T-helper 17 cell (primary cell): ENCODE measurements around the gene CFAP65. TPM values are rescaled to one million over a fixed set of nuclear protein-coding genes. Genes with fewer than 3 reads are reported as not detected.

Experiments
- ATAC-seq: fragments of 150-1000 bp; cut with Tn5 transposase; 2 replicates; pipeline ENCODE4 v1.10.0; 2021; ENCODE audit warnings: mild to moderate bottlenecking, moderate library complexity
- DNase-seq, 3 donors: peaks; one replicate each; pipeline versions ENCODE4 v3.0.0 to v3.0.0-alpha.2; 2020 to 2021
- H3K9me3 ChIP-seq: one replicate; pipeline ENCODE4 v1.7.0; 2013; ENCODE audit warnings: low read length, mild to moderate bottlenecking; ENCODE audit not compliant: control insufficient read depth, poor library complexity, severe bottlenecking
- H3K27ac Mint-ChIP-seq: one replicate; pipeline ENCODE4 v1.8.0; 2022; ENCODE audit warnings: mild to moderate bottlenecking, moderate library complexity, mixed read lengths
- H3K27me3 Mint-ChIP-seq: one replicate; pipeline ENCODE4 v1.8.0; 2022; ENCODE audit warnings: mixed read lengths
- H3K36me3 Mint-ChIP-seq: one replicate; pipeline ENCODE4 v1.8.0; 2022; ENCODE audit warnings: low read depth, mixed read lengths
- H3K4me1 Mint-ChIP-seq: one replicate; pipeline ENCODE4 v1.8.0; 2022; ENCODE audit warnings: mild to moderate bottlenecking, mixed read lengths
- H3K4me3 Mint-ChIP-seq: one replicate; pipeline ENCODE4 v1.8.0; 2022; ENCODE audit warnings: mild to moderate bottlenecking, moderate library complexity, mixed read lengths
- total RNA-seq, 4 donors: library from RNA in 2 of 4; stranded (reverse) in 2 of 4; gene quantifications; one replicate each; pipeline ENCODE4 v1.2.3 and lab custom pipeline; 2022 to 2026

Gene CFAP65
- total RNA-seq, 2 donors from 2014 or later = not detected

GRCh38 chr2:219076253-219076652 is 34.9 kb upstream of the CFAP65 start:
- Mint-ChIP-seq H3K4me3 (no peak overlapping the region), H3K36me3 (peaks cover 3% of the 10 kb centered on the region), H3K4me1 (peaks cover 2% of the 10 kb centered on the region), H3K27me3 (no peaks in the 10 kb centered on the region), H3K27ac (no peak overlapping the region)
- H3K9me3 ChIP-seq = no peaks in the 10 kb centered on the region
- ATAC-seq (no peak), DNase-seq (no peak)

GRCh38 chr2:219073413-219074129 is 32.3 kb upstream of the CFAP65 start:
- H3K9me3 ChIP-seq = no peaks in the 10 kb centered on the region
- peaks cover 2% of the 10 kb centered on the region for H3K4me1 Mint-ChIP-seq
- no peak overlapping the region for H3K27ac Mint-ChIP-seq
- no peak overlapping the region for H3K4me3 Mint-ChIP-seq
- H3K27me3 Mint-ChIP-seq = no peaks in the 10 kb centered on the region
- no peak for ATAC-seq
- peaks cover 3% of the 10 kb centered on the region for H3K36me3 Mint-ChIP-seq
- no peak for DNase-seq

GRCh38 chr2:219072741-219073250 is 31.5 kb upstream of the CFAP65 start:
- Mint-ChIP-seq H3K4me1 (peaks cover 2% of the 10 kb centered on the region), H3K27me3 (no peaks in the 10 kb centered on the region), H3K36me3 (peaks cover 3% of the 10 kb centered on the region), H3K27ac (peak overlapping the region; percentile 67), H3K4me3 (no peak overlapping the region)
- no peaks in the 10 kb centered on the region for H3K9me3 ChIP-seq
- DNase-seq (no peak), ATAC-seq (no peak)

GRCh38 chr2:219071131-219071816 is 30.0 kb upstream of the CFAP65 start:
- H3K36me3 Mint-ChIP-seq = no peaks in the 10 kb centered on the region
- H3K4me3 Mint-ChIP-seq = no peak overlapping the region
- H3K4me1 Mint-ChIP-seq = peaks cover 2% of the 10 kb centered on the region
- ATAC-seq = no peak
- no peaks in the 10 kb centered on the region for H3K27me3 Mint-ChIP-seq
- no peak overlapping the region for H3K27ac Mint-ChIP-seq
- no peak for DNase-seq
- H3K9me3 ChIP-seq = no peaks in the 10 kb centered on the region

GRCh38 chr2:219065484-219065883 is 24.2 kb upstream of the CFAP65 start:
- peaks cover 35% of the 10 kb centered on the region for H3K27me3 Mint-ChIP-seq
- H3K9me3 ChIP-seq = no peaks in the 10 kb centered on the region
- no peak for ATAC-seq
- DNase-seq = no peak
- H3K36me3 Mint-ChIP-seq = no peaks in the 10 kb centered on the region
- H3K27ac Mint-ChIP-seq = no peak overlapping the region
- no peak overlapping the region for H3K4me3 Mint-ChIP-seq
- H3K4me1 Mint-ChIP-seq = peaks cover 3% of the 10 kb centered on the region

GRCh38 chr2:219062081-219062480 is 20.8 kb upstream of the CFAP65 start:
- H3K36me3 Mint-ChIP-seq = peaks cover 4% of the 10 kb centered on the region
- ATAC-seq (no peak), DNase-seq (no peak)
- H3K9me3 ChIP-seq = no peaks in the 10 kb centered on the region
- peaks cover 64% of the 10 kb centered on the region for H3K27me3 Mint-ChIP-seq
- H3K27ac Mint-ChIP-seq = no peak overlapping the region
- no peak overlapping the region for H3K4me3 Mint-ChIP-seq
- peaks cover 9% of the 10 kb centered on the region for H3K4me1 Mint-ChIP-seq

GRCh38 chr2:219060821-219061791 is 19.8 kb upstream of the CFAP65 start, which contains the start of gene IHH:
TSS of gene IHH (minus strand) at chr2:219060921. CDS start at chr2:219060467, 454 bp downstream.
- no peak for ATAC-seq
- no peak for DNase-seq
- no peaks in the 10 kb centered on the region for H3K9me3 ChIP-seq
- H3K4me3 Mint-ChIP-seq = peak within 1 kb of the TSS; percentile 84
- H3K36me3 Mint-ChIP-seq = peaks cover 8% of the 10 kb centered on the region
- peaks cover 73% of the 10 kb centered on the region for H3K27me3 Mint-ChIP-seq
- H3K4me1 Mint-ChIP-seq = peaks cover 9% of the 10 kb centered on the region
- no peak within 1 kb of the TSS for H3K27ac Mint-ChIP-seq

GRCh38 chr2:219059725-219060682 is 18.7 kb upstream of the CFAP65 start:
- no peak for ATAC-seq
- H3K9me3 ChIP-seq = no peaks in the 10 kb centered on the region
- peaks cover 9% of the 10 kb centered on the region for H3K36me3 Mint-ChIP-seq
- no peak for DNase-seq
- H3K27me3 Mint-ChIP-seq = peaks cover 80% of the 10 kb centered on the region
- peaks cover 9% of the 10 kb centered on the region for H3K4me1 Mint-ChIP-seq
- no peak overlapping the region for H3K27ac Mint-ChIP-seq
- H3K4me3 Mint-ChIP-seq = peak overlapping the region; percentile 84

GRCh38 chr2:219059375-219059724 is 18.0 kb upstream of the CFAP65 start:
- peaks cover 9% of the 10 kb centered on the region for H3K36me3 Mint-ChIP-seq
- no peak for ATAC-seq
- peaks cover 9% of the 10 kb centered on the region for H3K4me1 Mint-ChIP-seq
- DNase-seq = no peak
- no peak overlapping the region for H3K27ac Mint-ChIP-seq
- H3K9me3 ChIP-seq = no peaks in the 10 kb centered on the region
- peak overlapping the region; percentile 84 for H3K4me3 Mint-ChIP-seq
- H3K27me3 Mint-ChIP-seq = peaks cover 76% of the 10 kb centered on the region

- H3K9me3 ChIP-seq = no peaks in the 10 kb centered on the region
- H3K36me3 Mint-ChIP-seq = peaks cover 9% of the 10 kb centered on the region
- DNase-seq (no peak), ATAC-seq (no peak)
- H3K4me3 Mint-ChIP-seq = peak overlapping the region; percentile 84
- peaks cover 9% of the 10 kb centered on the region for H3K4me1 Mint-ChIP-seq
- H3K27me3 Mint-ChIP-seq = peaks cover 77% of the 10 kb centered on the region
- H3K27ac Mint-ChIP-seq = peak overlapping the region; percentile 62
Observed at GRCh38 chr2:219058541-219059374, 17.4 kb upstream of the CFAP65 start.

GRCh38 chr2:219057709-219058540 is 16.6 kb upstream of the CFAP65 start:
- Mint-ChIP-seq H3K4me1 (peaks cover 9% of the 10 kb centered on the region), H3K27ac (peak overlapping the region; percentile 62), H3K4me3 (peak overlapping the region; percentile 78), H3K27me3 (peaks cover 76% of the 10 kb centered on the region), H3K36me3 (peaks cover 9% of the 10 kb centered on the region)
- ATAC-seq = peak; percentile 96
- H3K9me3 ChIP-seq = no peaks in the 10 kb centered on the region
- peak; percentile 63 to 71 (median 66) for DNase-seq
